Activated T-cell treated with anti-CD3 and anti-CD28 coated beads for 24 hours (primary cell): ENCODE measurements around the gene OGFOD2.

ENCODE experiments used
- DNase-seq: peaks from one replicate; pipeline ENCODE4 v3.0.0-alpha.2; 2020; ENCODE audit warnings: low read depth

OGFOD2 gene

GRCh38 chr12:122951979-122952892 lies 22.8 kb upstream of the OGFOD2 start:
- peak; percentile 65 for DNase-seq

GRCh38 chr12:122955156-122955555 lies 19.9 kb upstream of the OGFOD2 start:
- DNase-seq: no peak

GRCh38 chr12:122956035-122956434 lies 19.0 kb upstream of the OGFOD2 start:
- no peak for DNase-seq

- DNase-seq: no peak
Measured at GRCh38 chr12:122958198-122958888, 16.7 kb upstream of the OGFOD2 start.

GRCh38 chr12:122959566-122960192 lies 15.4 kb upstream of the OGFOD2 start:
- no peak for DNase-seq

GRCh38 chr12:122960193-122960569 lies 14.9 kb upstream of the OGFOD2 start:
- no peak for DNase-seq

- no peak for DNase-seq
Measured at GRCh38 chr12:122961531-122962329, 13.3 kb upstream of the OGFOD2 start.

- DNase-seq: no peak
Measured at GRCh38 chr12:122963941-122964265, 11.1 kb upstream of the OGFOD2 start.

GRCh38 chr12:122964439-122965257 lies 10.4 kb upstream of the OGFOD2 start:
- DNase-seq: no peak

GRCh38 chr12:122965321-122965751 lies 9.7 kb upstream of the OGFOD2 start:
- no peak for DNase-seq

GRCh38 chr12:122965851-122966742 lies 8.9 kb upstream of the OGFOD2 start, which contains the start of gene ABCB9:
TSS of gene ABCB9 (minus strand) at chr12:122966463. CDS start at chr12:122960235, 6,228 bp downstream.
- peak; percentile 90 for DNase-seq

GRCh38 chr12:122966743-122967550 lies 8.1 kb upstream of the OGFOD2 start:
- DNase-seq: no peak

GRCh38 chr12:122968104-122968503 lies 6.9 kb upstream of the OGFOD2 start:
- no peak for DNase-seq

GRCh38 chr12:122969676-122970075 lies 5.4 kb upstream of the OGFOD2 start:
- no peak for DNase-seq

- peak; percentile 99 for DNase-seq
Measured at GRCh38 chr12:122974274-122974891, 661 bp upstream of the OGFOD2 start.

- no peak for DNase-seq
Measured at GRCh38 chr12:122975790-122976647, 975 bp downstream of the OGFOD2 start.

- no peak for DNase-seq
Measured at GRCh38 chr12:122976648-122976975, 1.6 kb downstream of the OGFOD2 start.

GRCh38 chr12:122977153-122977552 lies 2.1 kb downstream of the OGFOD2 start:
- DNase-seq: no peak
